GM12873 (cell line): ENCODE results near the gene CNNM3.
A peak's percentile ranks its signal among the peaks of the same experiment; 100 is the strongest.

ENCODE experiments used
- CTCF ChIP-seq: IDR thresholded peaks from 2 replicates; pipeline ENCODE4 v1.5.1; 2012; ENCODE audit warnings: low read depth, mild to moderate bottlenecking, moderate library complexity, low read length, control low read depth; ENCODE audit not compliant: insufficient read depth; ENCODE audit errors: missing control alignments

The CNNM3 gene

GRCh38 chr2:96801005-96801785 is 14.9 kb upstream of the CNNM3 start:
- peak; percentile 97 for TF ChIP-seq CTCF

GRCh38 chr2:96801786-96802595 is 14.1 kb upstream of the CNNM3 start:
- TF ChIP-seq CTCF, result no peak

GRCh38 chr2:96802721-96803120 is 13.3 kb upstream of the CNNM3 start:
- TF ChIP-seq CTCF, result no peak

GRCh38 chr2:96804986-96805385 is 11.1 kb upstream of the CNNM3 start:
- TF ChIP-seq CTCF, result no peak

- TF ChIP-seq CTCF, result no peak
These were observed 9.5 kb upstream of the CNNM3 start for GRCh38 chr2:96806468-96807126.

- TF ChIP-seq CTCF, result no peak
These were observed 9.0 kb upstream of the CNNM3 start for GRCh38 chr2:96807127-96807471.
